ENCODE measurements around the gene ABHD2. TPM values are rescaled to one million over a fixed set of nuclear protein-coding genes. Genes with fewer than 3 reads are reported as not detected.

The ABHD2 gene
- total RNA-seq, 5 donors from 2014 or later (not counting 1 experiment from before 2014, with no cell fraction given), result 52.5 to 70.8 (median 58.5) TPM

DNA sequence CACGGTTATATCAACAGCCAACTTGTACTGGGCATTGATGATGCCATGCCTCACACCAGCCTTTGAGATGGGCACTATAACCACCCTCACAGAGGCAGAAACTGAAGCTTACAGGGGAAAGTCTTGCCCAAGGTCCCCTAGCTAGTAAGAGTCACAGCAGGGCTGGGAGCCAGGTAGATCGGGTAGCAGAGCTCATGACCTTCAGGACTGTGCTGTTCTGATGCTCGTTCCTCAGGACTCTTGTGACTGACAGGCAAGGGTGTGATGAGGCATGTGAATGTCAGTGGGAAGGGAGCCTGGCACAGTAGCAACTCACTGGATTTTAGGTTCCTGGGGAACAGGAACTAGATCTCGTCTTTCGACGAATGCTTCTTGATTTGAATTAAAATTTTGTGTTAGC lies 67.4 kb downstream of the ABHD2 start:
- Mint-ChIP-seq H3K4me1 (no peaks in the 10 kb centered on the region), H3K4me3 (no peak overlapping the region), H3K36me3 (peaks cover 50% of the 10 kb centered on the region), H3K27ac (no peak overlapping the region), H3K27me3 (no peaks in the 10 kb centered on the region), H3K9me3 (no peaks in the 10 kb centered on the region)
- ATAC-seq (replicated peaks in 1 of 4) (no peak), DNase-seq (no peak)
- Histone ChIP-seq H3K27ac (ENCODE audit: low read length) (no peak overlapping the region), H3K36me3 (ENCODE audit: control insufficient read depth in 2 of 2, extremely low read depth in 1 of 2, insufficient read depth in 1 of 2, low read length in 1 of 2) (peaks cover 3 to 45% of the 10 kb centered on the region in 2 donors), H3K4me1 (ENCODE audit: control insufficient read depth in 1 of 2, extremely low read depth in 1 of 2, insufficient read depth in 2 of 2, low read length in 2 of 2) (no peaks in the 10 kb centered on the region), H3K4me3 (ENCODE audit: control insufficient read depth in 1 of 2, extremely low read depth in 1 of 2, low read length in 1 of 2) (no peak overlapping the region), H3K27me3 (replicated peaks in 1 of 2; ENCODE audit: control insufficient read depth in 2 of 2, extremely low read depth in 1 of 2, insufficient read depth in 2 of 2, low read length in 1 of 2) (no peaks in the 10 kb centered on the region), H3K9me3 (no peaks in the 10 kb centered on the region)
- WGBS (ENCODE audit: insufficient coverage), result 91% methylated on average over 3 of the region's 6 CpGs
- POLR2A ChIA-PET, result no interaction called here
- CTCF ChIA-PET, result interaction anchor here in 1 of 2 donors (0.7 kb wide), 1 partner anchor 177 kb away, joined by 8 read pairs; no protein-coding TSS in a partner anchor

DNA sequence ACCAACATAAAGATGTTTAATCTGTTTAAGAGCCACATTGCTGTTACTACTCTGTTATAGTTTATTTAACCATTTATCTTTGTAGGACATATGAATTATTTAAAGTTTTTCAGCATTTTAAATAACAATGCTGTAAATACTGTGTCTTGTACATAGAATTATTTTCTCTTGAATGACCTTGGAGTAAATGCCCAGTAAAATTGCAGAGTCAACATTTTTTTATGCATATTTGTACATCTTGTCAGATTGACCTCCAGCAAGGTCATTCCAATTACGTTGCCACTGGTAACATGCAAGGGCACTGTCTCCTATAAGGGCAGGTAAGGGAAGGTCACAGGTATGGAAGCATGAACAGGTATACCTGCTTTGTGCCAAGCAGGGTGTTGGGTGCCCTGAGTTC lies 68.8 kb downstream of the ABHD2 start:
- no peaks in the 10 kb centered on the region for H3K27me3 Mint-ChIP-seq

DNA sequence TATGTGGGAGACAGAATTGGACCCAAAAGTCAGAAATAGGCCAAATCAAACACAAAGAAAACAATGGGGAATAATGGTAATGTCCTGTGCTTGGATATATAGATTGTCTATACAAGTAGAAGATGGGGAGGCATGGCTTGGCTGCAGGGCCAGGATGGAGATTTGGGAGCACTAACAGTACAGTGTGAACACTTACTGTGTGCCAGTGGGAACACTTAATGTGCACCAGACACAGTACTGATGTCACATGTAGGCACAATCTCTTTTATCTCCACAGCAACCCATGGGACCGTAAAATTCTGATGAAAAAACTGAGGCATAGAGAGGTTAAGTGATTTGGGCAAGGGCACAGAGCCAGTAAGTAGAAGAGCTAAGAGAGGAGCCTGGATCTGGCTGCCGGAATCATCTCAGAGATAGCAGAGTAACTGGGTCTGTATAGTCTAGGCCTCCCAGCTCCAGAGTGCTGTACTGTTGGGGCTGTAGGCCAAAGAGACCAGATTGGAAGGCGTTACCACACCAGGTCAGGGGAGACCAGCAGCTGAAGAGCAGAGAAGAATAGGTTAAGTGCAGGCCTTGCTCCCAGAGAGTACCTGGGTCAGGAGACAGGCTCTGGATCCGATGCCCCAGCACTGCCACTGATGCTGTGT lies 69.8 kb downstream of the ABHD2 start:
- no peak overlapping the region for H3K27ac ChIP-seq (ENCODE audit: low read length)
- Mint-ChIP-seq H3K4me1 (no peaks in the 10 kb centered on the region), H3K27ac (no peak overlapping the region), H3K27me3 (no peaks in the 10 kb centered on the region), H3K4me3 (no peak overlapping the region), H3K9me3 (no peaks in the 10 kb centered on the region), H3K36me3 (peaks cover 56% of the 10 kb centered on the region)
- ChIA-PET POLR2A (no interaction called here), CTCF (no interaction called here)
- no peak for ATAC-seq (replicated peaks in 1 of 4)
- peaks cover 3 to 39% of the 10 kb centered on the region in 2 donors for H3K36me3 ChIP-seq (ENCODE audit: control insufficient read depth in 2 of 2, extremely low read depth in 1 of 2, insufficient read depth in 1 of 2, low read length in 1 of 2)
- no peaks in the 10 kb centered on the region for H3K4me1 ChIP-seq (ENCODE audit: control insufficient read depth in 1 of 2, extremely low read depth in 1 of 2, insufficient read depth in 2 of 2, low read length in 2 of 2)
- H3K27me3 ChIP-seq (replicated peaks in 1 of 2; ENCODE audit: control insufficient read depth in 2 of 2, extremely low read depth in 1 of 2, insufficient read depth in 2 of 2, low read length in 1 of 2), result no peaks in the 10 kb centered on the region
- H3K4me3 ChIP-seq (ENCODE audit: control insufficient read depth in 1 of 2, extremely low read depth in 1 of 2, low read length in 1 of 2), result no peak overlapping the region
- no peak for DNase-seq
- no peaks in the 10 kb centered on the region for H3K9me3 ChIP-seq
- 100% methylated on average over 3 of the region's 4 CpGs for WGBS (ENCODE audit: insufficient coverage)

More for the DNA sequence above, 68.8 kb downstream of the ABHD2 start:
- peaks cover 51% of the 10 kb centered on the region for H3K36me3 Mint-ChIP-seq
- DNase-seq (no peak), ATAC-seq (replicated peaks in 1 of 4) (no peak)
- Histone ChIP-seq H3K9me3 (no peaks in the 10 kb centered on the region), H3K27me3 (replicated peaks in 1 of 2; ENCODE audit: control insufficient read depth in 2 of 2, extremely low read depth in 1 of 2, insufficient read depth in 2 of 2, low read length in 1 of 2) (no peaks in the 10 kb centered on the region), H3K36me3 (ENCODE audit: control insufficient read depth in 2 of 2, extremely low read depth in 1 of 2, insufficient read depth in 1 of 2, low read length in 1 of 2) (peaks cover 3 to 45% of the 10 kb centered on the region in 2 donors), H3K4me3 (ENCODE audit: control insufficient read depth in 1 of 2, extremely low read depth in 1 of 2, low read length in 1 of 2) (no peak overlapping the region), H3K4me1 (ENCODE audit: control insufficient read depth in 1 of 2, extremely low read depth in 1 of 2, insufficient read depth in 2 of 2, low read length in 2 of 2) (no peaks in the 10 kb centered on the region), H3K27ac (ENCODE audit: low read length) (no peak overlapping the region)
- ChIA-PET POLR2A (no interaction called here), CTCF (no interaction called here)
- H3K27ac Mint-ChIP-seq, result no peak overlapping the region
- no peaks in the 10 kb centered on the region for H3K9me3 Mint-ChIP-seq
- H3K4me3 Mint-ChIP-seq, result no peak overlapping the region
- no peaks in the 10 kb centered on the region for H3K4me1 Mint-ChIP-seq
- WGBS (ENCODE audit: insufficient coverage), result 80% methylated on average over 1 of the region's 1 CpG

DNA sequence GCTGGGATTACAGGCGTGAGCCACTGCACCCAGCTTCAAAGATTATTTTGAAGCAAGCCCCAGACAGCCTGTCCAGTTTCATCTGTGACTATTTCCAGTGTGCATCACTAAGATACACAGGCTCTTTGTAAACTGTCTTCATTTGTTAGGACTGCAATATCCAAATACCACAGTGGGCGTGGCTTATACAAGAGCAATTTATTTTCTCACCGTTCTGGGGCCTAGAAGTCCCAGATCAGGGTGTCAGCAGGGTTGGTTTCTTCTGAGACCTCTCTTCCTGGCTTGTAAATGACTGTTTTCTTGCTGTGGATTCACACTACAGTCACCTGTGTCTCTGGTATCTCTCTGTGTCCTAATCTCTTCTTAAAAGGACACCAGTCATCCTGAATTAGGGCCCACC lies 73.4 kb downstream of the ABHD2 start:
- no peaks in the 10 kb centered on the region for H3K27me3 ChIP-seq (replicated peaks in 1 of 2; ENCODE audit: control insufficient read depth in 2 of 2, extremely low read depth in 1 of 2, insufficient read depth in 2 of 2, low read length in 1 of 2)
- H3K27ac Mint-ChIP-seq, result no peak overlapping the region
- POLR2A ChIA-PET, result no interaction called here
- H3K4me3 ChIP-seq (ENCODE audit: control insufficient read depth in 1 of 2, extremely low read depth in 1 of 2, low read length in 1 of 2), result no peak overlapping the region
- CTCF ChIA-PET, result no interaction called here
- DNase-seq (no peak), ATAC-seq (replicated peaks in 1 of 4) (no peak)
- WGBS (ENCODE audit: insufficient coverage), result 100% methylated on average over 1 of the region's 3 CpGs
- H3K27me3 Mint-ChIP-seq, result no peaks in the 10 kb centered on the region
- no peaks in the 10 kb centered on the region for H3K9me3 Mint-ChIP-seq
- H3K9me3 ChIP-seq, result no peaks in the 10 kb centered on the region
- no peak overlapping the region for H3K4me3 Mint-ChIP-seq
- H3K36me3 ChIP-seq (ENCODE audit: control insufficient read depth in 2 of 2, extremely low read depth in 1 of 2, insufficient read depth in 1 of 2, low read length in 1 of 2), result peaks cover 0 to 34% of the 10 kb centered on the region in 2 donors
- no peaks in the 10 kb centered on the region for H3K4me1 ChIP-seq (ENCODE audit: control insufficient read depth in 1 of 2, extremely low read depth in 1 of 2, insufficient read depth in 2 of 2, low read length in 2 of 2)
- no peak overlapping the region for H3K27ac ChIP-seq (ENCODE audit: low read length)
- H3K36me3 Mint-ChIP-seq, result peaks cover 41% of the 10 kb centered on the region
- H3K4me1 Mint-ChIP-seq, result peaks cover 0 to 3% (median 0%) of the 10 kb centered on the region in 3 donors

DNA sequence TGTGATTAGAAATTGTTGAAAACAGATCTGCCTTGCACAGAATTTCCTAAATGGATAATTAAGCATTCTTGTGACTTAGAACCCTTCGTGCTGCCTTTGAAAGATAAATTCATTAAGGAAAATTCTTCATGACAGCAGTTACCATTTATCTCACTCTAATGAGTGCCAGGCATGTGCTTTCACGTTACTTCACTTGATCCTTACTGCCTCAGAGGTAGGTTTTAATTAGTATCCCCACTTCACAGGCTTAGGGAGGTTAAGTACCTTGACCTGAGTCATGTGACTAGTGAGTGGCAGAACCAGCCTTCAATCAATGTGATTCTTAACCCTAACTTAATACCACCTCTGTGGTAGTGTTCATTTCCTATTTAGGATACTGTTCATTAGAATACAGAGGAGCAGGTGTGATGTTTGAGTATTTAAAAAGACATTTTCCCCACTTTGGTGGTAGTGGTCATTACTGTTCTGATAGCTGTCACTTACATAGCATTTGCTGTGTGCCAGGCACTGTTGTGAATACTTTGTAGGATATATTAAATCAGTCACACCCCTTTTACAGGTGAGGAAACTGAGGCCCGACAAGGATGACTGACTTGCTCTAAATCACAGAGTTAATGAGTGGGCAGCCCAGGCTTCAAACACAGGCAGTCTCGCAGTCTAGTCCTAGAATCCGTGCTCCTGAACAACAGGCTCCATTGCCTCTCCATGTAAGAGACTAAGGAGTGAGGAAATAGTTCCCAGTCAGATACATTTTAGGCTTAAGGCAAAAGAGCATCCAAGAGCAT lies 75.2 kb downstream of the ABHD2 start:
- Mint-ChIP-seq H3K4me1 (peaks cover 0 to 12% (median 8%) of the 10 kb centered on the region in 3 donors), H3K4me3 (no peak overlapping the region), H3K36me3 (peaks cover 33% of the 10 kb centered on the region), H3K27ac (no peak overlapping the region), H3K9me3 (no peaks in the 10 kb centered on the region), H3K27me3 (no peaks in the 10 kb centered on the region)
- POLR2A ChIA-PET, result no interaction called here
- ATAC-seq (replicated peaks in 1 of 4) (no peak), DNase-seq (no peak)
- H3K36me3 ChIP-seq (ENCODE audit: control insufficient read depth in 2 of 2, extremely low read depth in 1 of 2, insufficient read depth in 1 of 2, low read length in 1 of 2), result peaks cover 4 to 23% of the 10 kb centered on the region in 2 donors
- WGBS (ENCODE audit: insufficient coverage), result no CpG with 5 or more reads among the region's 5 CpGs
- no peaks in the 10 kb centered on the region for H3K27me3 ChIP-seq (replicated peaks in 1 of 2; ENCODE audit: control insufficient read depth in 2 of 2, extremely low read depth in 1 of 2, insufficient read depth in 2 of 2, low read length in 1 of 2)
- H3K4me3 ChIP-seq (ENCODE audit: control insufficient read depth in 1 of 2, extremely low read depth in 1 of 2, low read length in 1 of 2), result no peak overlapping the region
- H3K9me3 ChIP-seq, result no peaks in the 10 kb centered on the region
- CTCF ChIA-PET, result no interaction called here
- H3K27ac ChIP-seq (ENCODE audit: low read length), result no peak overlapping the region
- H3K4me1 ChIP-seq (ENCODE audit: control insufficient read depth in 1 of 2, extremely low read depth in 1 of 2, insufficient read depth in 2 of 2, low read length in 2 of 2), result no peaks in the 10 kb centered on the region

DNA sequence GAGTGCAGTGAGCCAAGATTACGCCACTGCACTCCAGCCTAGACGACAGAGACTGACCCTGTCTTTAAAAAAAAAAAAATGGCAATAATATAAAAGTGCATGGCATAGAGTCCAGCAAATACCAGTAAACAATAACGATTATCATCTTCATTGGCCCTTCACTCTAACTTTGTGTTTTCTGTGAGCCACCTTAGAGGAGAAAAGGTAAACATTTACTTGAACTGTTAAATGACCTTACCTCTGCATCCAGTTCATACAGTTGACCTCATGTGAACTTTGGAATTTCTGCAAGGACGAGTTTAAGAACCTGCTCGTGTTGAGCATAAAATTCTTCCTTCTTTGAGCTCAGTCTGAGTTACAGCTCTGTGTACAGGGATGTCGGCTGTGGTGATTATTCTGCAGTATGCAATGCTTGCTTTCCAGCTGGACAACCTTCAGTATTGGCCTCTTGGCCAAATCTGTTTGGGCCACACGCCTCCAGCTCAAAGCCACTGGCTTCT lies 76.5 kb downstream of the ABHD2 start:
- Histone ChIP-seq H3K4me3 (ENCODE audit: control insufficient read depth in 1 of 2, extremely low read depth in 1 of 2, low read length in 1 of 2) (no peak overlapping the region), H3K27ac (ENCODE audit: low read length) (no peak overlapping the region), H3K9me3 (no peaks in the 10 kb centered on the region), H3K36me3 (ENCODE audit: control insufficient read depth in 2 of 2, extremely low read depth in 1 of 2, insufficient read depth in 1 of 2, low read length in 1 of 2) (peaks cover 4 to 23% of the 10 kb centered on the region in 2 donors), H3K27me3 (replicated peaks in 1 of 2; ENCODE audit: control insufficient read depth in 2 of 2, extremely low read depth in 1 of 2, insufficient read depth in 2 of 2, low read length in 1 of 2) (no peaks in the 10 kb centered on the region), H3K4me1 (ENCODE audit: control insufficient read depth in 1 of 2, extremely low read depth in 1 of 2, insufficient read depth in 2 of 2, low read length in 2 of 2) (no peaks in the 10 kb centered on the region)
- Mint-ChIP-seq H3K4me3 (no peak overlapping the region), H3K4me1 (peaks cover 0 to 12% (median 8%) of the 10 kb centered on the region in 3 donors), H3K27me3 (no peaks in the 10 kb centered on the region), H3K36me3 (peaks cover 32% of the 10 kb centered on the region), H3K27ac (peak overlapping the region in 1 of 2 donors; percentile 11), H3K9me3 (no peaks in the 10 kb centered on the region)
- DNase-seq, result no peak
- ChIA-PET POLR2A (no interaction called here), CTCF (interaction anchor here in 1 of 2 donors (1.4 kb wide), 1 partner anchor 9 kb away, joined by 3 read pairs; no protein-coding TSS in a partner anchor)
- no peak for ATAC-seq (replicated peaks in 1 of 4)
- 100% methylated on average over 2 of the region's 7 CpGs for WGBS (ENCODE audit: insufficient coverage)
